Neutrophil (primary cell): ENCODE results near the gene PSD2.

Source experiments
- H3K27ac ChIP-seq: fragments of 200-600 bp; sonication (generic); 2 replicates; pipeline ENCODE4 v1.5.1; 2016; ENCODE audit warnings: mild to moderate bottlenecking, moderate library complexity
- H3K27me3 ChIP-seq: fragments of 200-600 bp; sonication (generic); 2 replicates; pipeline ENCODE4 v1.6.0; 2016; ENCODE audit warnings: mild to moderate bottlenecking
- H3K36me3 ChIP-seq: fragments of 200-600 bp; sonication (generic); 2 replicates; pipeline ENCODE4 v1.5.1; 2017
- H3K4me1 ChIP-seq, 2 experiments: fragments of 200-600 bp in 1 of 2; sonication (generic) in 1 of 2; 1 replicate in 1 of 2; 2 replicates in 1 of 2; pipeline versions ENCODE4 v1.5.1 to v1.6.1; 2013 to 2016; ENCODE audit warnings: low read depth in 1 of 2, low read length in 1 of 2, mild to moderate bottlenecking in 1 of 2, moderate library complexity in 1 of 2; ENCODE audit not compliant: control insufficient read depth in 1 of 2, insufficient read depth in 1 of 2
- H3K4me3 ChIP-seq, 2 experiments: fragments of 200-600 bp in 1 of 2; sonication (generic) in 1 of 2; 1 replicate in 1 of 2; 2 replicates in 1 of 2; pipeline ENCODE4 v1.5.1; 2013 to 2016; ENCODE audit warnings: low read depth in 1 of 2, low read length in 1 of 2, mild to moderate bottlenecking in 1 of 2, moderate library complexity in 1 of 2
- H3K9me3 ChIP-seq: fragments of 200-600 bp; sonication (generic); 2 replicates; pipeline ENCODE4 v1.5.1; 2016
- TF ChIP-seq, protein P1 (sequence below): fragments of 200-600 bp; sonication (generic); IDR thresholded peaks from 2 replicates; pipeline ENCODE4 v1.5.1; 2016; ENCODE audit warnings: antibody characterized with exemption

The PSD2 gene

DNA sequence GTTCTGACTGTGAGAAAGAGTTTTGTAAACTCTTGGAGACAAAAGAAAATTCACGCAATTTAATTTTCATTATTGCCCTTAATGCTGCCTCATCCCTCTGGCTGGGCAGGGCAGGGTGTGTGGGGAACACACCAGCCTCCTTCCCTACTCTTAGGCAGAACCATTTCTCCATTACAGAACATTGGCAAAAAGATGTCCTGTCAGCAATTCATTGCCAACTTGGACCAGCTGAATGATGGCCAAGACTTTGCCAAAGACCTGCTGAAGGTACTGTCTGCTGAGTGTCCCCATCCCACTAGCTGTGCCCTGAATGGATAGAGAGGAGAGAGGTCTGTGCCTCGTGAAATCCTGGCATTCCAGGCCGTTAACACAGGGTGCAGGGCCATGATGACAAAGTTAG is 37.9 kb downstream of the PSD2 start:
- Histone ChIP-seq H3K4me1 (no peaks in the 10 kb centered on the region), H3K36me3 (no peaks in the 10 kb centered on the region), H3K9me3 (no peaks in the 10 kb centered on the region), H3K4me3 (no peak overlapping the region), H3K27me3 (peaks cover 49% of the 10 kb centered on the region), H3K27ac (no peak overlapping the region)
- TF ChIP-seq, protein P1, sequence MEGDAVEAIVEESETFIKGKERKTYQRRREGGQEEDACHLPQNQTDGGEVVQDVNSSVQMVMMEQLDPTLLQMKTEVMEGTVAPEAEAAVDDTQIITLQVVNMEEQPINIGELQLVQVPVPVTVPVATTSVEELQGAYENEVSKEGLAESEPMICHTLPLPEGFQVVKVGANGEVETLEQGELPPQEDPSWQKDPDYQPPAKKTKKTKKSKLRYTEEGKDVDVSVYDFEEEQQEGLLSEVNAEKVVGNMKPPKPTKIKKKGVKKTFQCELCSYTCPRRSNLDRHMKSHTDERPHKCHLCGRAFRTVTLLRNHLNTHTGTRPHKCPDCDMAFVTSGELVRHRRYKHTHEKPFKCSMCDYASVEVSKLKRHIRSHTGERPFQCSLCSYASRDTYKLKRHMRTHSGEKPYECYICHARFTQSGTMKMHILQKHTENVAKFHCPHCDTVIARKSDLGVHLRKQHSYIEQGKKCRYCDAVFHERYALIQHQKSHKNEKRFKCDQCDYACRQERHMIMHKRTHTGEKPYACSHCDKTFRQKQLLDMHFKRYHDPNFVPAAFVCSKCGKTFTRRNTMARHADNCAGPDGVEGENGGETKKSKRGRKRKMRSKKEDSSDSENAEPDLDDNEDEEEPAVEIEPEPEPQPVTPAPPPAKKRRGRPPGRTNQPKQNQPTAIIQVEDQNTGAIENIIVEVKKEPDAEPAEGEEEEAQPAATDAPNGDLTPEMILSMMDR, result no peak

DNA sequence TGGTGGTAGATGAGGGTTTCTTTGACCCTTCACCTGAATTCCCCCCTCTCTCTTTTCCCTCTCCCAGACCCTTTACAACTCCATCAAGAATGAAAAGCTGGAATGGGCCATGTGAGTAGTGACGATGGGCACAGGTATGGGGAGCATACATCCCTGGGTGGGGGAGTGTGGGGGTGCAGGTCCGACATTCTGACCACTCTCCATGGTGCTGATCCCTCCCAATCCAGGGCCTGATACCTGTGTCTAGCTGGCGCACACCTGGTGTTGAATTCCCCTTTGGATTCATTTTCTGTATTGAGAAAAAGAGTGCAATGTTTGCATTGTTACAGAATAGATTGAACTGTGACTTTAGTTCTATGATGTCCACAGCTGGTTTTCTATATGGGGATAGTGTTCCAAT is 40.0 kb downstream of the PSD2 start:
- no peaks in the 10 kb centered on the region for H3K9me3 ChIP-seq
- no peaks in the 10 kb centered on the region for H3K4me1 ChIP-seq
- peaks cover 43% of the 10 kb centered on the region for H3K27me3 ChIP-seq
- no peak overlapping the region for H3K27ac ChIP-seq
- no peaks in the 10 kb centered on the region for H3K36me3 ChIP-seq
- TF ChIP-seq, protein P1, result no peak
- no peak overlapping the region for H3K4me3 ChIP-seq

DNA sequence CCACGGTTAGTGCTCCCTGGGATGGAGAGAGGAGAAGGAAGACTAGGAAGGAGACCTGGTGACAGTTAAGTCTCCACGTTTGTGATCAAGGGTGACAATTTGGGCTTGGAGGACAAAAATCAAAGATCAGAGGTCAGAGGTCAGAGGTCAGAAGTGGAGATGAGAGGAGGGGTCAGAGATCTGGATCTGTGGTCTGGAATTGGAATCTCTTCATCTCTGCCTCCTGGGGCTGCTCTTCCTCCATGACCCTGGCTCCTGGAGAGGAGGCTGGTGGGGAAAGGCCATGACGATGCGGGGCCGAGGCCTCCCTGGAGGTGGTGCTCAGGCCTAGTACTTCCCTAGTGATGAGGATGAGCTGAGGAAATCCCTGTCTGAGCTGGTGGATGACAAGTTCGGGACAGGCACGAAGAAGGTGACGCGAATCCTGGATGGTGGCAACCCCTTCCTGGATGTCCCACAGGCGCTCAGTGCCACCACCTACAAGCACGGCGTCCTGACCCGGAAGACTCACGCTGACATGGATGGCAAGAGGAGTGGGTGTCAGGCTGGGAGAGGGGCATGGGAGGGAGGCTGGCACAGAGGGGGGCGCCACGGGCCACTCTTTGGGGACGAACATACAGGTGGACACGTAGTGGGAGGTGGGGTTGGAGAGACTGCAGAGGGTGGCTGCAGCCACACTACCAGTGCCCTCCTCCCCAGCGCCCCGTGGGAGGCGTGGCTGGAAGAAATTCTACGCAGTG is 41.0 kb downstream of the PSD2 start:
- H3K27me3 ChIP-seq, result peaks cover 35% of the 10 kb centered on the region
- H3K4me3 ChIP-seq, result no peak overlapping the region
- no peaks in the 10 kb centered on the region for H3K36me3 ChIP-seq
- TF ChIP-seq, protein P1, result no peak
- H3K9me3 ChIP-seq, result no peaks in the 10 kb centered on the region
- no peaks in the 10 kb centered on the region for H3K4me1 ChIP-seq
- H3K27ac ChIP-seq, result no peak overlapping the region

DNA sequence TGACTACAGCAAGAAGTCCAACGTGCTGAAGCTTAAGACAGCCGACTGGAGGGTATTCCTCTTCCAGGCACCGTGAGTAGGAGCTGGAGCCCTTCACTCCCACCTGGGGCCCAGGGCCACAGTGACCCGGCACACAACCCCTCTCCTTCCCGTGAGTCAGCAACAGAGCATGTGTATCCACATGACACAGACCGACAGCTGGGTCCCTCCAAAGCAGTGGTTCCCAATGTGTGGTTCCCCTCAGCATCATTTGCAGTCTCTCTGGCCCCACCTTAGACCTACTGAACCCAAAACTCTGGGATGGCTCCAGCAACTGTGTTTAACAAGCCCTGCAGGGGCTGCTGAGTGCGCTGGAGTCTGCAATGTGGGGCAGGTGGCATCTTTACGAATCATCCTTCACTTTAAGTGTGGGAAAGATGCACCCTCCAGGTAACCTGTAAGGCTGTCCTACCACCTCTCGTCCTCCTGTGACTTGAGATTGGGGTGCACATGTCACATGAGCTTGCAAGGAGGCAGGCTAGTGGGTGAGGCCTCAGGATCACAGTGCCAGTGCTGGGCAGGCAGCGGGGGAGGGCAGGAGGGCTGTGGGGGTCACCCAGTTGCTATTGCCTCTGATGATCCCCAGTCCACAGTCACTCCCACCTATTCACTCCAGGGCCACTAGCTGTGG is 42.2 kb downstream of the PSD2 start:
- Histone ChIP-seq H3K36me3 (no peaks in the 10 kb centered on the region), H3K9me3 (no peaks in the 10 kb centered on the region), H3K27me3 (peaks cover 23% of the 10 kb centered on the region), H3K27ac (no peak overlapping the region), H3K4me1 (no peaks in the 10 kb centered on the region), H3K4me3 (no peak overlapping the region)
- TF ChIP-seq, protein P1, result no peak

DNA sequence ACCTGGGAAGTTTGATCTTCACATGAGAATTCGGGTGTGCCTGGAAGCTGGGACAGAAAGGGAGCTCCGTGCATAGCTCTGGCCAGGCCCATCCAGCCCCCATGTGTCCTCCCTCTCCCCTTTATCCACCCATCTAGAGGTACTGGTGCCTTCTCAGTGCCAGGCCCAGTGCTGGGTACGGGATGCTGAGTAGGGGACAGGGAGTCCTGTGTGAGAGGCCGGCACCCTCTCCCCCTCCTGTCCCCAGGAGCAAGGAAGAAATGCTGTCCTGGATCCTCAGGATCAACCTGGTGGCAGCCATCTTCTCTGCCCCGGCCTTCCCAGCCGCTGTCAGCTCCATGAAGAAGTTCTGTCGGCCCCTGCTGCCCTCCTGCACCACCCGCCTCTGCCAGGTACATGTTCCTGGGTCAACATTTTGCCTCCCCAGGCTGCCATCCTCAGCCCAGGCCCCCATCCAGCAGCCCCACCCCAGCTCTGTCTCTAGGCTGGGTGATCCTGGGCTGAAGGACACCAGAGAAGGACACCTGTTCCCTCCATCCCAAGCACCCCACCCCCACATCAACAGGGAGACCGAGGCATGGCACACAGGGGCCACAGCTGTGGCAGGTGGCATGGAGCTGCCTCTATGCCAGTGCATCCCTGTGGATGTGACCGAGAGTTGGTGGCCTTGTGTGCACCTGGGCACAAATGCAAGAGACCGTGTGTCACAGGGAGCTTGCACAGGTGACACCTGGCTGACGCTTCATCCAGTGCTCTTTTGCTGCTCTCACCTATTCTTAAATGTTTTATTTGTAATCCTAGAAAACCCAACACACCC is 43.0 kb downstream of the PSD2 start:
- Histone ChIP-seq H3K27me3 (peaks cover 23% of the 10 kb centered on the region), H3K4me1 (no peaks in the 10 kb centered on the region), H3K27ac (no peak overlapping the region), H3K36me3 (no peaks in the 10 kb centered on the region), H3K4me3 (no peak overlapping the region), H3K9me3 (no peaks in the 10 kb centered on the region)
- TF ChIP-seq, protein P1, result no peak
